Measurements from ENCODE around the gene ADD3.

ADD3 gene

GRCh38 chr10:110150046-110150445 lies 142.3 kb downstream of the ADD3 start:
- DNase-seq (ENCODE audit: low spot score), result no peak

DNA sequence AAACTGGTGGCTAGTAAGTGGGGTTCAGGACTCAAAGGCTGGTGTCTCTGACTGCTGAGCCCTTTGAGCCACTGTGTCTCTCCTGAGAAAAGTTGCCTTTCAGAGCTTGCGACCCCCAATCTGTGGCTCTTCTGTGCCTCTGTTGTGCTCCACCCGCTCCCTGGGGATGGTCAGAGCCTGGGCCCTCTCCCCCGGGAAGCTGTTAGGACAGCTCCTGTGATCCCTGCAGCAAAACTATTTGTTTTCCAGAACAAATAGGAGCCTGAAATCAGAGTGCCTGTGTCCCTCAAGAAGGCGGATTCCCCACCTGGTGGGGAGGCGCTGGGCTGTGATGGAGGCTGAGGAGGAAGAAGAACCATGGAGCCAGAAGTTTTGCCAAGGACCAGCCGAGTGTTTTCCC lies 143.2 kb downstream of the ADD3 start:
- no peak for DNase-seq (ENCODE audit: low spot score)

DNA sequence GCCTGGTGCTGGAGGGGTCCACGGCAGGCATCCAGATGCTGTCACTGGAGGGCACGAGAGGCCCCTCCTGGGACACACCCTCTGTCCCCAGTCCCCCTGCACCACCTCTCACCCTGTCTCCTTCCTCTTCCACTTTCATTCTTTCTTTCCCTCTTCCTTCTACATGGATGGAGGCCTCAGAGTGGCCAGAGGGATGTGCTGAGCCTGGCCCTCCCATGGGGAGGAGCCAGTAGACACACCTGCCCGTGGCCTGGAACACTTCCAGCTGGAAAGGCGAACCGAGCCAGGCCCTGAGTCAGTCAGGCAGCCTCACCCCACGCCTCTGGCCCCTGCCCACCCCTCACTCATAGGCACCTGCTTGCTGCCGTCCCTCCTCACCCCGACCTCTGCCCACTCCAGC lies 143.7 kb downstream of the ADD3 start:
- no peak for DNase-seq (ENCODE audit: low spot score)

GRCh38 chr10:110151971-110152370 lies 144.2 kb downstream of the ADD3 start:
- no peak for DNase-seq (ENCODE audit: low spot score)

GRCh38 chr10:110153396-110153795 lies 145.6 kb downstream of the ADD3 start:
- DNase-seq (ENCODE audit: low spot score), result no peak

GRCh38 chr10:110156046-110156445 lies 148.3 kb downstream of the ADD3 start:
- no peak for DNase-seq (ENCODE audit: low spot score)

DNA sequence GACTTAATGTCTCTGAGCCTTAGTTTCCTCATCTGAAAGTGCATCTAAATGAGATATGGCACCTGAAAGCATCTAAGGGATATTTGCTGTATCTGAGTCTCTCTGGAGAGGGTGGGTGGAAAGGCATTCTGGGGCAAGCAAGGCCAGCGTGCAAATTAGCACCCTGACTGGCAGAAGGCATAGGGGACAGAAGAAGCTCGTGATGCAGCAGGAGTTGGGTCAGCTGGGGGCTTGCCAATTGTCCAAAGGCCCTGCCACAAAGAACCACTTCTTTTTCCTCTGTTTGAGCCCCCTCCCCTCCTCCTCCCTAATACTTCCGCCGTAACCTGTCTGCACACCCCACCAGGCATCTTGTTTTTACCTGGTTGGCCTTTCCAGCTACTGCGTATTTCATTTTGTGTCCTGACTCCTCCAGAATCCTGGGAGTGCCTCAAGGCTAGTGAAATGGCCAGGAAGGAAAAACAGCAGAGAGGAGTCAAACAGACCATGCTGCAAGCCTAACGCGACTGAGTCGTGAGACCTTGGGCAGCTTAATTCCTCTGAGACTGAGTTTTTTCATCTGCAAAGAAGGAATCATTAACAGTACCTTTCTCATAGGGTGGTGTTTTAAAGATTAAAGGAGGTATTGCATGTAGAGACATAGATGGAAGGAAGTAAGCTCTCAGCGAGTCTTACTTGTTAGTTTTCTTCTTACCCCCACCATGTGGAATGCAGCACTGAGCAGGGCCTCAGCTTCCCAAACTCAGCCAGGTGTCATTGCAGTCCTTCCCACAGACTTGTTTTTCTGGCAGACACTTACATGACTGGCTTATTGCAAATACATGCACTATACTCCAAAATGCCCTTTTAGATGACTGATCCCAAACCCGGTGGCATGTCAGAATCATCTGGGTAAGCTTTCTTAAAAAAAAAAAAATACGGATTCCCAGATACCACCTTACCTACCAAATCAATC lies 150.5 kb downstream of the ADD3 start:
- no peak for DNase-seq (ENCODE audit: low spot score)

DNA sequence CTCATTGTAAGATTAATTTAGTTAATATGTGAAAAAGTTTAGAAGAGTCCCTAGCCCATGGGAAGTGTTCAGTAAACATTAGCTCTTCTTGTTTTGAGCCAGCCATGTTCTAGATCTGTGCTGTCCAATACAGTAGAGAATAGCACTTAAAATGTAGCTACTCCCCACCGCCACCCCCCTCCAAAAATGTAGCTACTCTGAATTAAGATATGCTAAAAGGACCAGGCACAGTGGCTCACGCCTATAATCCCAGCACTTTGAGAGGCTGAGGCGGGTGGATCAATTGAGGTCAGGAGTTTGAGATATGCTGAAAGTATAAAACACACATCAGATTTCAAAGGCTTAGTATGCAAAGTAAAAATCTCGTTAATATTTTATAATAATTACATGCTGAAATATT lies 152.3 kb downstream of the ADD3 start:
- no peak for DNase-seq (ENCODE audit: low spot score)

DNA sequence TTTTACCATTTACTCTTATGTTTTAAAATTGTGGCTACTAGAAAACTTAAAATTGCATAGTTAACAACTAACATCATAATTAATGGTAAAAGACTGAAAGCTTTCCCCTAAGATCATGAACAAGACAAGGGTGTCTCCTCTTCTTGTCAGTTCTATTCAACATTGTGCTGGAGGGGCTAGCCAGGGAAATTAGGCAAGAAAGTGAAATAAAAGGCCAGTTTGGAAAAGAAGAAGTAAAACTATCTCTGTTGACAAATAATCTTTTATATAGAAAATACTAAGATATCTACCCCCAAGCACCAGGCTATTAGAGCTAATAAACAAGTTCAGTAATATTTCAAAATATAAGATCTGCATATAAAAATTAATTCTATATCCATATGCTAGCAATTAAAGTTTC lies 152.7 kb downstream of the ADD3 start:
- DNase-seq (ENCODE audit: low spot score), result no peak

- DNase-seq (ENCODE audit: low spot score), result no peak
These were observed 155.0 kb downstream of the ADD3 start for GRCh38 chr10:110162741-110163145.

GRCh38 chr10:110163192-110163773 lies 155.5 kb downstream of the ADD3 start:
- no peak for DNase-seq (ENCODE audit: low spot score)

GRCh38 chr10:110163841-110164240 lies 156.1 kb downstream of the ADD3 start:
- no peak for DNase-seq (ENCODE audit: low spot score)

DNA sequence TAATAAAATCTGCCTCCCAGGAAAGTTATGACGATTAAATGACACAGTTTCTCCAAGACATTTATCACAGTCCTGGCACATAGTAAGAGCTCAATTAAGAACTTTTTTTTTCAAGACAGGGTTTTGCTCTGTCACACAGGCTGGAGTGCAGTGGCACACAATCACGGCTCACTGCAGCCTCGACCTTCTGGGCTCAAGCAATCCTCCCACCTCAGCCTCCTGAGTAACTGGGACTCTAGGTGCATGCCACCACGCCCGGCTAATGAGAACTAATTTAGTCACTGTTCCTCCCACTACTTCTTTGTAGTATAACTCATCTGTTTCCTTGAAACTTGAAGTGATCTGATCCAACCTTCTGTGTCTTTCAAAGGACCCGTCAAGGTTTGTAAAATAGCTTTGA lies 157.5 kb downstream of the ADD3 start:
- DNase-seq (ENCODE audit: low spot score), result no peak

- no peak for DNase-seq (ENCODE audit: low spot score)
These were observed 159.4 kb downstream of the ADD3 start for GRCh38 chr10:110167149-110167548.

- DNase-seq (ENCODE audit: low spot score), result no peak
These were observed 161.1 kb downstream of the ADD3 start for GRCh38 chr10:110168601-110169481.

GRCh38 chr10:110169586-110169985 lies 161.8 kb downstream of the ADD3 start:
- DNase-seq (ENCODE audit: low spot score), result no peak

- DNase-seq (ENCODE audit: low spot score), result no peak
These were observed 162.6 kb downstream of the ADD3 start for GRCh38 chr10:110170142-110170971.

DNA sequence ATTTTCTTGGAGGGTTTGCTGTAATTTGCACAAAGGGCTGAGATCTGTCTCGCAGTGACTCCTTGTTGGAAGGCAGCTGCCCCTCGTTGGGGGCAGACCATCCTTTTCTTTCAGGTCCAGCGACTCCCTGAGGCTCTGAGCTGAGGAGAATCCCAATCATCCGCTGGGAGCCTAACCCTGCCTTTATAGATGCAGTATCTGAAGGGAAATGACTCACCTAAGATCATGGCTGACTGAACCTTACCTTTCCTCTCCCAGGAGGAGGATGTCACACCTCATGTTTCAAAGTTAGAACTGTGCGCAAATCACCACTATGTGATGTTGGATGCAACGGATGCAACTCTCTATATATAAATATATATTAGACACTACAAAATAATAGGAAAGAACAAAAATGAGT lies 163.2 kb downstream of the ADD3 start:
- DNase-seq (ENCODE audit: low spot score), result no peak

DNA sequence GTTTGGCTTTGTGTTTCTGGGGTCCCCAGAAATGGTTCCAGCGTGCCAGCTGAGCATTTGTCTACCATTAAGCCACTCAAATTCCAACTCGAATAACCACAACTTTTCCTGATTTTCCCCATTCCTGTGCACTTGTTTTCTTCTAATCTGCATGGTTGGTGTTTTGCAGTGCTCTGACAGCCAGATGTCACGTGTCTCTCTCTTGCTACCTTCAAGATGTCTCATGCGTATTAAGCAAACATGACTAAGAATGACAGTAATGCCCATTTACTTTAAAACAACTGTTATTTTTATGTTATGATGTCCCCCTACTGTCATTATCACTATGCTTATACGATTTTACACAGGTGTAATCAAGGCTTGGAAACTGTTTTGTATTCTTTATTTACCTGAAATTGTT lies 164.4 kb downstream of the ADD3 start:
- DNase-seq (ENCODE audit: low spot score), result no peak

- no peak for DNase-seq (ENCODE audit: low spot score)
These were observed 166.4 kb downstream of the ADD3 start for GRCh38 chr10:110174201-110174600.

GRCh38 chr10:110174816-110175215 lies 167.0 kb downstream of the ADD3 start:
- DNase-seq (ENCODE audit: low spot score), result no peak

GRCh38 chr10:110175406-110175805 lies 167.6 kb downstream of the ADD3 start:
- DNase-seq (ENCODE audit: low spot score), result no peak
